Thyroid gland (tissue), 4 donors: Measurements from ENCODE around the gene TNS3.

Source experiments
- CTCF ChIP-seq, 6 experiments: fragments of 200-600 bp in 3 of 6; fragments of 450-650 bp in 3 of 6; sonication (generic) in 3 of 6; IDR thresholded peaks; one replicate each; pipeline ENCODE4 v1.5.1; 2016 to 2019; ENCODE audit warnings: antibody characterized with exemption in 6 of 6, mild to moderate bottlenecking in 2 of 6, inconsistent platforms in 1 of 6, moderate library complexity in 1 of 6
- POLR2A ChIP-seq, 2 donors: fragments of 450-650 bp; IDR thresholded peaks; one replicate each; pipeline ENCODE4 v1.6.1; 2017; ENCODE audit warnings: antibody characterized with exemption in 2 of 2, mild to moderate bottlenecking in 2 of 2, moderate library complexity in 1 of 2

GRCh38 chr7:47239034-47239433 is 342.9 kb downstream of the TNS3 start:
- TF ChIP-seq CTCF (IDR thresholded peaks at IDR 0.05) (no peak), POLR2A (IDR thresholded peaks at IDR 0.05) (no peak)
